NOMO-1 (cell line): Measurements from ENCODE around the gene UBE2R2.
"Not testable (repeated sequence)": the region's sequence is repeated elsewhere in the genome, so short reads cannot be mapped to it uniquely, and the experiment has no call there.

Source experiments
- DNase-seq, 2 experiments: peaks; one replicate each; lab custom pipeline; 2025; ENCODE audit not compliant: unreplicated experiment in 2 of 2; lab: John Stamatoyannopoulos, UW

UBE2R2 gene

DNA sequence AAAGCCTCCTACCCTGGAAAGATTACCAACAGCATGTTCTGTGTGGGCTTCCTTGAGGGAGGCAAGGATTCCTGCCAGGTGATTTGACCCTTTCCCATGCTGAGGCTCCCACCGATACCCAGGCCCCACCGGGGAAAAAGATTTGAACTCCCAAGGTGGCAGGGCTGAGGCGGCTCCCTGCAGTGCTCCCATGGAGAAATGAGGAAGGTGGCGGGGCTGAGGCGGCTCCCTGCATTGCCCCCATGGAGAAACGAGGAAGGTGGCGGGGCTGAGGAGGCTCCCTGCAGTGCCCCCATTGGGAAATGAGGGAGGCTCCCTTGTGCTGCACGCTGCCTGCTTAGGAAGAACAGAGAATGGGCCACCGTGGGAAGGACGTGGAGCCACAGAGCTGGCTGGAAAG lies 18.4 kb upstream of the UBE2R2 start:
- no peak for DNase-seq

DNA sequence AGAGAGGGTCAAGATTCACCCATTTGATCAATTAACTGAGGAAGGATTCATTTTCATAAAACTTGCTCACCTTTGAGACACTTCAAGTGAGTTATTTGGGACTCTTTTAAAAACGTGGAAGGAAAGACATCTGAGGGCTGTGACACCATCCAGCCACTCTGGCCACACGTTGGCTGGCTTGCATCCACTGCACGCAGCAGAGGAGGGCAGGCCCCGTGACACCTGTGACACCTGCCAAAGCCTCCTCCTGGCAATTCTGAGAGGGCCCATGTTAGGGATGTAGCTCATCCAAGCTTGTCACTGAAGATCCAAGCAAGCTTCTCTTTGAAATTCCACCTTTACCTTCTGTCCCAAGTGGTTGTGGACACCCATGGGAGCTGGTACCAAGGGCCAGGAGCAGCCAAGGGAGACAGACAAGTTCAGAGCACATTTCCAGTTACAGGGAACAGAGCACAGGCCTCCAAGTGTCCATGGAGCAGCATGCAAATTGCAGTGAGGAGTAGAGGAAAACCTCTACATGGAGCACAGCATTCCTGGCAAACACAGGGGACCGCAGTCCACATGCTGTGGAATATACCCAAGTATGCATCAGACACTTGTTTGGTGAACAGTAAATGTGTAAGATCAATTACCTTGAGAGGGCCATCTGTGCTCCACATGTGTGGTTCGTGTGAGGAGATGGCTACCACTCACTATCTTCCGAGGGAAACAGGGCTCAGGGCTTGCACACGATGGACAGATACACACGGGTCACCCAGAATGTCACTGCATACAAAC lies 16.8 kb upstream of the UBE2R2 start:
- DNase-seq, result no peak

DNA sequence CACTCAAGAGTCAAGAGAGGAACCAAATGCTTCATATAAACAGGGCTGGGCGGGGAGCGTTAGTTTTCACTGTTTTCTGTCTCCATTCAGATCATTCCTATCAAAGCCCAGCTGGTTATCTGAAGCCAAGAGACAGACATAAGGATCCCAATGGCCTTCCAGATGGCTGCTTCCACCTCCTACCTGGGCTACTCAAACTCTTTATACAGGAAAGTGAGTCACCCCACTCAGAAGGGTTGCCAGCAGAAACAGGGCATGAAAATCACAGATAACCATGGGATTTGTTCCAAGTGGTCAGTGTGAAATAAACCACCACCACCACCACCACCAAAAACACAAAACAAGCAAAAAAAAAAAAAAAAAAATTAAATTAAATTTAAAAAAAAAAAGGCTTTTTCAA lies 16.1 kb upstream of the UBE2R2 start:
- DNase-seq, result no peak

DNA sequence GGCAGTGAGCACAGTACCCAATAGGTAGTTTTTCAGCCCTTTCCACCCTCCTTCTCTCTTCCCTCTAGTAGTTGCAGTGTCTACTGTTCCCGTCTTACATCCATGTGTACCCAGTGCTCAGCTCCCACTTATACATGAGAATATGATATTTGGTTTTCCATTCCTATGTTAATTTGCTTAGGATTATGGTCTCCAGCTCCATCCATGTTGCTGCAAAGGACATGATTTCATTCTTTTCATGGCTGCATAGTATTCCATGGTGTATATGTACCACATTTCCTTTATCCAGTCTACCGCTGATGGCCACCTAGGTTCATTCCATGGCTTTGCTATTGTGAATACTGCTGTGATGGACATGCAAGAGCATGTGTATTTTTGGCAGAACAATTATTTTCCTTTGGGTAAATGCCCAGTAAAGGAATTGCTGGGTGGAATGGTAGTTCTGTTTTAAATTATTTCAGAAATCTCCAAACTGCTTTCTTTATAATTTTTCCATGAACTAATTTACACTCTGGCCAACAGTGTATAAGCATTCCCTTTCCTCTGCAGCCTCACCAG lies 14.9 kb upstream of the UBE2R2 start:
- not testable (repeated sequence) for DNase-seq

DNA sequence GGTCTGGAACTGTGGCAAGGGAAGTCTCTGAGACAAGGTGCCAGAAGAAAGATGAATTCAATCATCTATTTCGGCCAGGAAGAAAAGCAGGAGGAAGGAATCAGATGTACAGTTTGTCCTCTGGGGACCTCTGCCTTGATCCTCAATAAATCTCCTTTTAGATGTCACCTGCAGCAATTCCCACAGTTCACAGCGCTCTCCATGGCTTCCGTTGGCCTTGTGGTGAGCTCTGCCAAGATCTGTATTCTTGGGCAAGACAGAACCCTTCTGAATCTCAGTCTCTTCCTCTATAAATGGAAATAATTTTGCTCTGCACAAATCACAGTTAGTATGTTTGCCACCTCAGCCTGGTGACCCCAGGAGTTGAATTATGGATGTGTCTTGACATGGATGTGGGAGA lies 12.8 kb upstream of the UBE2R2 start:
- DNase-seq, result not testable (repeated sequence)

DNA sequence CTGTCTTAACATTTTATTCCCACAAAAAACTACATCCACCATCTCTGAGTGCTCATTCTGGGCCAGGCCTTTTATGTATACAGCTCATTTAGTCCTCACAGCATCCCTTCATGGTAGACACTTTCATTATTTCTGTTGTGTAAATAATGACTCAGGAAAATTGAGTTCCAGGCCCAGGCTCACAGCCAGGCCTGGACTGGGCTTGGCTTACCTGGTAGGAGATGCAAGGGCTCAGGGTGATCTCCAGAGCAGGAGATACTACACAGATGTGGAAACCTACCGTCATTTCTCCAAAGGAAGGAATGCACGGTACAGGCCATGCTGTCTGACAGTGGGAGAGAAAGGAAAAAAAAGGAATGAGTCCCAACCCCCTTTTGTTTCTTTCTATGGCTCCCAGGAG lies 9.8 kb upstream of the UBE2R2 start:
- not testable (repeated sequence) for DNase-seq

DNA sequence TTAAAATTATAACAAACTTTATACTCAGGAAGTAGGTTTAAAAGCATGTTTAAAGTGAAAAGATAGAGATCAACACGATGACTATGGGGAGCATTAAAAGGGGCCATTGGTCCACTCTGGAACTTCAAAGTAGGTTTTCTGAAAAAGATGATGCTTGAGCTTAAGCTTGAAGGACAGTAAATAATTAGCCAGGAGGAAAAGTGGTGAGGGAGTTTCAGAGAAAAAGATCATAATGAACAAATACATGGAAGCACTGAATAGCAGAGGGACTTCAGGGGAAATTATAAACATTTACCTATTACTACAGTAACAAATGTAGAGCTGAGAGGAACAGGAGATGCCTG lies 8.0 kb upstream of the UBE2R2 start:
- DNase-seq, result not testable (repeated sequence)

DNA sequence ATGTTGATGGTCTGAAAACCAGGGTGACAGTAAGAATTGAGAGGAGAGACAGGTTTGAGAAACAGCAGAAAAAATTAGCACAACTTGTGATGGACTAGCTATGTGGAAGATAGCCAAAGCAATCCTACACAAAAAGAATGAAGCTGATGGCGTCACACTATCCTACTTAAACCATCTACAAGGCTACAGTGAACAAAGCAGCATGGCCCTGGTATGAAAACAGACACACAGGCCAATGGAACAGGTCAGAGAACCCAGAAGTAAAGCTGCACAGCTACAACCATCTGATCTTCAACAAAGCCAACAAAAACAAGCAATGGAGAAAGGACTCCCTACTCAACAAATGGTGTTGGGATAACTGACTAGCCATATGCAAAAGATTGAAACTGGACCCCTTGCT lies 7.5 kb upstream of the UBE2R2 start:
- DNase-seq, result no peak

DNA sequence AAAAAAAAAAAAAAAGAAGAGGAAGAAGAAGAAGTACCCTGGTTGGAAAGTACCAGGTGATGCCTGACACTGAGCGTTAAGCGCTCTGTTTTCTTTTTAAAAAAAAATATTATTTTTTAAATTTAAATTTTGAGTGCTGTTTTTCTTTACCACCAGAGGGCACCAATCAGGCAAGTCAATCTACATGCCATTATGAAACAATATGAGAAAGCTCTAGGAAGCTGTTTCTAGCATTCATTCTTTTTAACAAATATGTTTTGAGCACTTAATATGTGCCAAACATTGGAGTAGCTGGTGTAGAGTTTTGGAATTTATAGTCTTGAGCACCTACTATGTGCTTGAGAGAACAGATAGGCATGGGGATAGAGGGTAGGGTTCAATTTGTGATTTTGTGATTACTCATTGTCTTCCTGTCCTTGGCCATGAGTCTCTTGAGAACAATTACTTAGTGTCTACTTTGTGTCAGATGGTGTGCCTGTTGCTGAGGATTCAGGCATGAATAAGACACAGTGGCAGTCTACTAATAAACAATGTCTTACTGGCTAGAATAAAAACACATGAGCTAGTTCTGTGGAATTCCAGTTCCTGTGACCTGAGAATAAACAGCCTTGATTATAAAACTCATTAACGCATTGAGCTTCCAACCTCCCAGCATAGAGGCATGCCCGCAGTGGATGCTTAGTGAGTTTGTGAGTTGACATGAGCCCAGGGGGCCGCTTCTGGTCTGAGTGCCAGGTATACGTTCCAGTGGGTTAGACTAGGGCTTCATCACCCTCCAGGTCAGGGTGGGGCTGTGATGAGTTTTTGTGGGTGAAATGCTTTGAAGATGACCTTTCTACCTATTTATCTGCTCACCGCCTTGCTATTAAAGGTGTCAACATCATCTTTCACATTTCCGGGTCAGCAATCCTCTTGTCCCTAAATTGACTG lies 3.0 kb upstream of the UBE2R2 start:
- DNase-seq, result peak; percentile 53 to 85

DNA sequence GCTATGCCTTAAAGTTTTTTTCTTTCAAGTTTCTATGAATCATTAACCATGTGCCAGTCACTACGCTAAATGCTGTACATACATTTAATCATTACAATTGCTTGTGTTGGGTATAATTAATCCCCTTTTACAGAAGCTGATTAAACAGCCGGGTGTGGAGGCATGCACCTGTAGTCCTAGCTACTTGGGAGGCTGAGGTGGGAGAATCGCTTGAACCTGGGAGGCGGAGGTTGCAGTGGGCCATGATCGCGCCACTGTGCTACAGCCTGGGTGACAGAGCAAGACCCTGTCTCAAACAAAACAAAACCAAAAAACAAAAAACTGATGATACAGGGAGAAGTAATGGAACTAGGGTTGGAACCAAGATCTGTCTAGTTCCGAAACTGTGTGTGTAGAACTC lies 1.2 kb upstream of the UBE2R2 start:
- DNase-seq, result no peak

DNA sequence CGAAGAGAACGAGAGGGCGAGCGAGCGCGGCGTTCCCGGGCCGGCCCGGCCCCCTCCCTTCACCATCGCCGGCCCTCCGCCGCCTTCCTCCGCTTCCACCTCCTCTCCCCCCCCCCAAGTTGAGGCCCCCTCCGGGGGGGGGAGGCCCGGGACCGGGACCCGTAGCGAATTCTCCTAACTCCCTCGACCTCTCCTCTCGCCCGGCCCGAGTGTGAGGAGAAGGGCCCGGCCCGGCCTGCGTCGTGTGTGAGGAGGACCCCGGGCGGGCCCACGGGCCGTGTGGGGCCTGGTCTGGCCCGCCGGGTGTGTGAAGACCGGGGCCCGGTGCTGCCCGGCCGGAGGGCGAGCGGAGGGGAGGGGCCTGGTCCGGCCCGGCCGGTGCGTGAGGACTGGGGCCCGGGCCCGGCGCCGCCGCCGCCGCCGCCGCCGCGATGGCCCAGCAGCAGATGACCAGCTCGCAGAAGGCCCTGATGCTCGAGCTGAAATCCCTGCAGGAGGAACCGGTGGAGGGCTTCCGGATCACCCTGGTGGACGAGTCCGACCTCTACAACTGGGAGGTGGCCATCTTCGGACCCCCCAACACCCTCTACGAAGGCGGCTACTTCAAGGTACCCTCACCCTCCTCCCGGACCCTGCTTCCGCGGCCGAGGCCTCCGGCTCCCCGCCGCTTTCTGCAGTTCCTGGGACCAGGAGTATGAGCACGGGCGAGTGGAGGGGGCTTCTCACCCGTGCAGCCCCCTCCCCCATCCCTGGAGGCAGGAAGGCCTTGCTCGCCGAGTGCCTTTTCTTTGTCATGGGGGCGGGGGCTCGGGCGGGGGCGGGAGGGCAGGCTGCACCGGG lies 587 bp downstream of the UBE2R2 start:
- DNase-seq, result peak; percentile 44 to 60

DNA sequence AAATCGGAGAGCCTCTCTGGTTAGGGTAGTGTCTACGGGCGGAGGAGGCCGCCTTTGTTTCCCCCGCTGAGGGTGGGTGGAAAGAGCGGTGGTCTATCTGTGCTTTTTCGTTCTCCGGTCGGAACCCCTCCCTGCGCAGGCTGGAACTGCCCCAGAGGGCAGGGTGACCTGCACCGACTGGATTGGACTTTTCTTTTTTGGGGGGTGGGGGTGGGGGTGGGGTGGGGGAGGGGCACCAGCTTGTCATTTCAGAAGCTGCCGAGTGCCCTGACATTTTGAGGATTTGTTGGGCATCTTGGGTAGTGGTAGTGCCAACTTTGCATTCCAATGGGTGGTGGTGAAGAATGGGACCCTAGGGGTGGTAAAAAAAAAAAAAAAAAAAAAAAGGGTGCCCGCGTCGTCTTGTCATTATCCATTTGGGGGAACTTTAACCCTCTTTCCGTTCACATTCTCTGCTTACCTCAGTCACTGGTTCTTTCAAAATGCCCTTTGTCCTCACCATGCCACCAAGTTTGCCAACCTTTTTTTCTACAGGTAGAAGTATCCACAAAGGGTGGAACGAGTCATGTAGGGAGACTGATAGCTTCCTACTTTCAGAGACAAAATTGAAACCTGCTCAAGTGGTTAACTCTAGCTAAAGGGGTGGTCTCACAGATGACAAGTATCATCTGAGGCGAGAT lies 1.3 kb downstream of the UBE2R2 start:
- DNase-seq, result peak in 1 of 2 experiments; percentile 19

DNA sequence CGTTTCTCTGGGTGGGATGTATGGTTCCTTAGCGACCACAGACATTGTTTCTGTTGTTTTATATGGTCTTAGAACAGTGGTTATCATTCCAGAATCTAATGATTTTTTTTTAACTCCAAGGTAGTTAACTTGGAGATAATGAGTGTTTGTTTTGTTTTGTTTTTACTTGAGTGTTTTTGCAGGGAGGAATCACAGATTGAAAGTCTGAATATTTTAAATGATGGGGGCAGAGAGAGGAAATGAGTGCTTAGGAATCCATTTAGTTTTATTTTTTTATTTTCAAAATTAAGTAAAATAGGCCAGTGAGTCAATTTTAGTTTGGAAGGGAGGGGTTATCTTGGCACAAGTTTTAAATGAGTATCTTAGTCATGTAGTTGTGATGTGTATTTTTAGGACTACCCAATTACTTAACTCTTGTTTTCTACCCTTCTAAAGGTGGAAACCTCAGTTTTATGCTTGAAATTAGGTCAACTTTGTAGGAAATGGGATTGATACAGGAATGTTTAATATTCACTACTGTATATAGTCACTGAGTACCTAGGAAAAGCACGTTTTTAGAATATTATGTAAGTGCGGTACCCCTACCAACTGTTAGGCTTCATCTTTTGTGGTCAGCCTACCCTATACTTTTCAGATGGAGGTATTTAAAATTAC lies 2.0 kb downstream of the UBE2R2 start:
- DNase-seq, result peak in 1 of 2 experiments; percentile 11

DNA sequence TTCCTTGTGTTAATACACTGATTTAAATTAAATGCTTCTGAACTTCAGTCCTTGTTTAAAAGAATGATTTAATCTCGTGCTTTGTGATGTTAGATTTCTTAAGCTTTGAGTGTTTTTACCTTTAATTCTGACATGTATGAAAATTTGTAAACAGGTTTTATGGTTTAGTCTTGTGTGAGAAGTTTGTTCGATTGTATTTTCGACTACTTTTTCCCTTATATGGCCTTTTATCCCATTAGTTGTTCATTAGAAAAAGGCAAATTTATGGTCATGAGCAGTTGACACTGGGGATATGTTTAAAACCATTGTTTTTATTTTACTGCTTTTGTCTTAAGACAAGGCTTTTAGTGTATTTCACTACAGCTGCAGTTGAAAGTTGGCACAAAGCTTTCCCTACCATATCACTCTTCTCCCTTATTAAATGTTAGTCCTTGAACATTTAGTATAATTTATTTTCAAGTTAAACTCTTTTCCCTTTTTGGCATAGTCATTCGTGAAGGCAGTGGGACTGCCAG lies 3.3 kb downstream of the UBE2R2 start:
- no peak for DNase-seq

DNA sequence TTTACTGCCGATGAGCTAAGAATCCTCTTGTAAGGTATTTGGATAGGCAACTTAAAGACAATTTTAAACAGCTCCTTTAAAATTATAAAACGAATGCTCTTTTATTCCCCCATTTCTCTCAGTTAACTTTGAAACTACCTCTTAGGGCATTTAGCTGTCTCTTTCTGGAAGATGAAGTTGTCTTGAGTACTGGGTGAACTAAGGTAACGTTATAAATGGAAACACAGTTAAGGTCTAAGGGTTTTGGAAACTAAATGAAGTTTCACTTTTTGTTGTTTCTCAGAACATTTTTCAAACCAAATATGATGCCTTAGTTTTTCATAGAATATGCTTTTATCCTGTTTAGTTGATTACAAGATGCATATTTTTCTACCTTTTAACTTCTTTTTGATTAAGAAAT lies 6.8 kb downstream of the UBE2R2 start:
- DNase-seq, result no peak

DNA sequence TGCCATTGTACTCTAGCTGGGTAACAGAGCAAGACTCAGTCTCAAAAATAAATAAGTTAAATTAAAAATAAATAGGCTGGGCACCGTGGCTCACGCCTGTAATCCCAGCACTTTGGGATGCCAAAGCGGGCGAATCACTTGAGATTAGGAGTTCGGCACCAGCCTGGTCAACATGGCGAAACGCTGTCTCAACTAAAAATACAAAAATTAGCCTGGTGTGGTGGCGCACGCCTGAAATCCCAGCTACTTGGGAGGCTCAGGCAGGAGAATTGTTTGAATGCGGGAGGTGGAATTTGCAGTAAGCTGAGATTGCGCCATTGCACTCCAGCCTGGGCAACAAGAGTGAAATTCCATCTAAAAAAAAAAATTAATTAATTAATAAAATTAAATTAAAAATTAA lies 10.3 kb downstream of the UBE2R2 start:
- not testable (repeated sequence) for DNase-seq

DNA sequence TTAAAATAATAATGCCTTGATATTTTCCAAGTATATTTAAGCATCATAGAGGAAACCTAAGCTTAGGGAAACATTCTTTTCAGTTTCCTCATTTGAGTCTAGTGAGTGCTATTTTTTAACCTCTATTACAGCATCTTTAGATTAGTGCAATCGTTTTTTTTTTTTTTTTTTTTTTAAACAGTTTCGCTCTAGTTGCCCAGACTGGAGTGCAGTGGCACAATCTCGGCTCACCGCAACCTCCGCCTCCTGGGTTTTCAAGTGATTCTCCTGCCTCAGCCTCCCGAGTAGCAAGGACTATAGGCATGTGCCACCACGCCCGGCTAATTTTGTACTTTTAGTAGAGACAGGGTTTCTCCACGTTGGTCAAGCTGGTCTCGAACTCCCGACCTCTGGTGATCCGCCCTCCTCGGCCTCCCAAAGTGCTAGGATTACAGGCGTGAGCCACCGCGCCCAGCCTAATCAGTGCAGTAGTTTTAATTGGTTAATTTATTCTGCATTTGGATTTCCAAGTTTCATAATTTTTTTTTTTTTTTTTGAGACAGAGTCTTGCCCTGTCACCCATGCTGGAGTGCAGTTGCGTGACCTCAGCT lies 12.8 kb downstream of the UBE2R2 start:
- DNase-seq, result peak in 1 of 2 experiments; percentile 39

DNA sequence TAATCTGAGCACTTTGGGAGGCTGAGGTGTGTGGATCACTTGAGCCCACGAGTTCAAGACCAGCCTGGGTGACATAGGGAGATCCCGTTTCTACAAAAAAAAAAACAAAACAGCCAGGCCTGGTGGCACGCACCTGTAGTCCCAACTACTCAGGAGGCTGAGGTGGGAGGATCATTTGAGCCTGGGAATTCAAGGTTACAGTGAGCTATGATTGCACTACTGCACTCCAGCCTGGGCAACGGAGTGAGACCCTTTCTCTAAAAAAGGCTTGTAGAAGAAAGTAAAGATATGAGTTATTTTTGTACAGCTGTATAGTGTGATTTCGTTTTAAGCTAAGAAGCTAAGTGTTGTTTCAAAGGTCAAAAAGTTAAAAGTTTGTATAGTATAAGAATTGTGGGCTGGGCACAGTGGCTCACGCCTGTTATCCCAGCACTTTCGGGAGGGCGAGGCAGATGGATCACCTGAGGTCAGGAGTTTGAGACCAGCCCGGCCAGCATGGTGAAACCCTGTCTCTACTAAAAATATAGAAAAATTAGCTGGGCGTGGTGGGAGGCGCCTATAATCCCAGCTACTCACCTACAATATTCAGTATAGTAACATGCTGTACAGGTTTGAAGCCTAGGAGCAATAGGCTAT lies 18.8 kb downstream of the UBE2R2 start:
- no peak for DNase-seq

DNA sequence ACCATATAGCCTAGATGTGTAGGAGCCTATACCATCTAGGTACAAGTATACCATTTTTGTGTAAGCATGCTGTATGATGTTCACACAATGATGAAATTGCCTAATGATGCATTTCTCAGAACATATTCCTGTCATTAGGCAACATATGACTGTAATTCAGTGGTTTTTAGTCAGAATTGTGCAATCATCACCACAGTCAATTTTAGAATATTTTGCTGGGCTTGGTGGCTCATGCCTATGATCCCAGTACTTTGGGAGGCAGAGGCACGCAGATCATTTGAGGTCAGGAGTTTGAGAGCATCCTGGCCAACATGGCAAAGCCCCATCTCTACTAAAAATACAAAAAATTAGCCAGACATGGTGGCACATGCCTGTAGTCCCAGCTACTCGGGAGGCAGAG lies 19.3 kb downstream of the UBE2R2 start:
- peak; percentile 72 to 97 for DNase-seq
